ENCODE results near the gene RTF1. TPM values are rescaled to one million over a fixed set of nuclear protein-coding genes. Genes with fewer than 3 reads are reported as not detected.

The RTF1 gene
- total and polyA plus RNA-seq, 2 donors (not counting 1 experiment from before 2014, with no cell fraction given), result 11.9 to 39.4 TPM

- CTCF ChIA-PET, result interaction anchor here (0.8 kb wide), 1 partner anchor 10 kb away, joined by 3 read pairs; the partner anchor contains the start of gene ITPKA
- ATAC-seq (ENCODE audit: low read depth) (peak; percentile 10), DNase-seq (no peak)
- POLR2A ChIA-PET, result no interaction called here
- H3K4me1 ChIP-seq (ENCODE audit: control insufficient read depth in 2 of 2, insufficient read depth in 2 of 2, low read length in 2 of 2), result peaks cover 35 to 43% of the 10 kb centered on the region in 2 donors
- intact Hi-C loops (cut with micrococcal nuclease), result loop anchor here (1.0 to 5.0 kb wide), 2 partner anchors 10 to 54 kb away; partner anchors contain the start of genes LTK and TYRO3
- H3K27me3 Mint-ChIP-seq, result peaks cover 30% of the 10 kb centered on the region
- peak overlapping the region; percentile 87 for H3K4me3 Mint-ChIP-seq
- H3K79me2 ChIP-seq (ENCODE audit: control insufficient read depth, insufficient read depth, low read length), result no peaks in the 10 kb centered on the region
- no peaks in the 10 kb centered on the region for H3K36me3 ChIP-seq (replicated peaks in 1 of 2; ENCODE audit: control extremely low read depth in 1 of 2, control insufficient read depth in 1 of 2, extremely low read depth in 1 of 2, insufficient read depth in 2 of 2, low read length in 1 of 2)
- H3K27ac Mint-ChIP-seq, result no peak overlapping the region
- peak overlapping the region in 4 of 5 experiments; percentile 31 to 62 (median 48) for H3K4me3 ChIP-seq (ENCODE audit: control extremely low read depth in 1 of 5, extremely low read depth in 1 of 5, insufficient read depth in 1 of 5, low read depth in 2 of 5, low read length in 4 of 5)
- H3K9me3 Mint-ChIP-seq (ENCODE audit: insufficient read depth), result no peaks in the 10 kb centered on the region
- peaks cover 38% of the 10 kb centered on the region for H3K4me1 Mint-ChIP-seq
- peaks cover 0 to 5% (median 0%) of the 10 kb centered on the region in 3 donors for H3K9me3 ChIP-seq (ENCODE audit: control extremely low read depth in 1 of 3, control insufficient read depth in 2 of 3, insufficient read depth in 1 of 3, low read length in 2 of 3)
- H3K27ac ChIP-seq (ENCODE audit: low read length in 2 of 2), result no peak overlapping the region
- H4K20me1 ChIP-seq (ENCODE audit: control insufficient read depth, insufficient read depth, low read length, poor library complexity, severe bottlenecking), result peaks cover 6% of the 10 kb centered on the region
- TF ChIP-seq CTCF (IDR thresholded peaks at IDR 0.05) (no peak), EZH2 (IDR thresholded peaks at IDR 0.05; ENCODE audit: borderline replicate concordance, insufficient read depth, low read depth, low read length, poor library complexity, severe bottlenecking) (no peak)
- peak overlapping the region; percentile 61 for H3K9ac ChIP-seq (ENCODE audit: low read length)
- H3K4me2 ChIP-seq (replicated peaks; ENCODE audit: low read depth, low read length, poor library complexity, severe bottlenecking), result peak overlapping the region; percentile 95
- H3K27me3 ChIP-seq (replicated peaks in 1 of 4; ENCODE audit: control extremely low read depth in 1 of 4, control insufficient read depth in 3 of 4, insufficient read depth in 4 of 4, low read length in 3 of 4), result peaks cover 0 to 49% (median 29%) of the 10 kb centered on the region in 4 experiments
- 3% methylated on average over 49 of the region's 54 CpGs for WGBS (ENCODE audit: insufficient coverage)
- H2AFZ ChIP-seq (ENCODE audit: insufficient read depth, low read depth, low read length, poor library complexity, severe bottlenecking), result peak overlapping the region; percentile 81
These were observed 86.1 kb downstream of the RTF1 start for GRCh38 chr15:41502795-41503668.

- peaks cover 36% of the 10 kb centered on the region for H3K4me1 Mint-ChIP-seq
- Histone ChIP-seq H3K9me3 (ENCODE audit: control extremely low read depth in 1 of 3, control insufficient read depth in 2 of 3, insufficient read depth in 1 of 3, low read length in 2 of 3) (peaks cover 0 to 5% (median 0%) of the 10 kb centered on the region in 3 donors), H3K4me3 (ENCODE audit: control extremely low read depth in 1 of 5, extremely low read depth in 1 of 5, insufficient read depth in 1 of 5, low read depth in 2 of 5, low read length in 4 of 5) (no peak overlapping the region), H3K4me1 (ENCODE audit: control insufficient read depth in 2 of 2, insufficient read depth in 2 of 2, low read length in 2 of 2) (peaks cover 35 to 39% of the 10 kb centered on the region in 2 donors), H3K9ac (ENCODE audit: low read length) (no peak overlapping the region), H3K27ac (ENCODE audit: low read length in 2 of 2) (no peak overlapping the region), H3K27me3 (replicated peaks in 1 of 4; ENCODE audit: control extremely low read depth in 1 of 4, control insufficient read depth in 3 of 4, insufficient read depth in 4 of 4, low read length in 3 of 4) (peaks cover 0 to 43% (median 25%) of the 10 kb centered on the region in 4 experiments), H3K79me2 (ENCODE audit: control insufficient read depth, insufficient read depth, low read length) (no peaks in the 10 kb centered on the region), H4K20me1 (ENCODE audit: control insufficient read depth, insufficient read depth, low read length, poor library complexity, severe bottlenecking) (peaks cover 6% of the 10 kb centered on the region), H2AFZ (ENCODE audit: insufficient read depth, low read depth, low read length, poor library complexity, severe bottlenecking) (no peak overlapping the region), H3K36me3 (replicated peaks in 1 of 2; ENCODE audit: control extremely low read depth in 1 of 2, control insufficient read depth in 1 of 2, extremely low read depth in 1 of 2, insufficient read depth in 2 of 2, low read length in 1 of 2) (no peaks in the 10 kb centered on the region), H3K4me2 (replicated peaks; ENCODE audit: low read depth, low read length, poor library complexity, severe bottlenecking) (peak overlapping the region; percentile 95)
- CTCF ChIA-PET, result interaction anchor here (0.8 kb wide), 1 partner anchor 10 kb away, joined by 3 read pairs; the partner anchor contains the start of gene ITPKA
- no peaks in the 10 kb centered on the region for H3K9me3 Mint-ChIP-seq (ENCODE audit: insufficient read depth)
- POLR2A ChIA-PET, result no interaction called here
- peaks cover 26% of the 10 kb centered on the region for H3K27me3 Mint-ChIP-seq
- WGBS (ENCODE audit: insufficient coverage), result 80% methylated on average over 5 of the region's 5 CpGs
- intact Hi-C loops (cut with micrococcal nuclease), result loop anchor here (5.0 kb wide), 1 partner anchor 54 kb away; the partner anchor contains the start of gene TYRO3
- H3K4me3 Mint-ChIP-seq, result peak overlapping the region; percentile 75
- H3K27ac Mint-ChIP-seq, result no peak overlapping the region
- DNase-seq (no peak), ATAC-seq (ENCODE audit: low read depth) (no peak)
- no peak for TF ChIP-seq EZH2 (IDR thresholded peaks at IDR 0.05; ENCODE audit: borderline replicate concordance, insufficient read depth, low read depth, low read length, poor library complexity, severe bottlenecking)
These were observed 86.7 kb downstream of the RTF1 start for GRCh38 chr15:41503669-41504010.
